Osteoblast (primary cell): ENCODE results near the gene DRAP1. TPM values are rescaled to one million over a fixed set of nuclear protein-coding genes. Genes with fewer than 3 reads are reported as not detected.

ENCODE experiments used
- DNase-seq: peaks from one replicate; pipeline ENCODE4 v3.0.0; 2011; ENCODE audit warnings: low spot score, mixed read lengths; ENCODE audit not compliant: insufficient read length; ENCODE audit errors: missing footprints
- H2AFZ ChIP-seq: 2 replicates; pipeline ENCODE4 v1.6.0; 2011; ENCODE audit warnings: mild to moderate bottlenecking, low read length
- H3K27ac ChIP-seq: 2 replicates; pipeline ENCODE4 v1.5.1; 2011; ENCODE audit warnings: mild to moderate bottlenecking, low read depth, low read length, moderate library complexity
- H3K27me3 ChIP-seq: 2 replicates; pipeline ENCODE4 v1.6.0; 2012; ENCODE audit warnings: mild to moderate bottlenecking, control low read depth, inconsistent platforms, low read length, moderate library complexity; ENCODE audit not compliant: insufficient read depth
- H3K36me3 ChIP-seq: 2 replicates; pipeline ENCODE4 v1.5.1; 2011; ENCODE audit warnings: mild to moderate bottlenecking, low read length, control low read depth, moderate library complexity; ENCODE audit not compliant: insufficient read depth
- H3K4me1 ChIP-seq: 2 replicates; pipeline ENCODE4 v1.5.1; 2011; ENCODE audit warnings: mild to moderate bottlenecking, low read length, control low read depth, moderate library complexity; ENCODE audit not compliant: insufficient read depth
- H3K4me2 ChIP-seq: 2 replicates; pipeline ENCODE4 v1.6.0; 2011; ENCODE audit warnings: mild to moderate bottlenecking, low read length; ENCODE audit not compliant: insufficient read depth
- H3K4me3 ChIP-seq: fragments of 200-600 bp; sonication (generic); 3 replicates; pipeline ENCODE4 v1.5.1; 2012; ENCODE audit warnings: mild to moderate bottlenecking, low read length, inconsistent platforms; ENCODE audit not compliant: insufficient read depth
- H3K79me2 ChIP-seq: 2 replicates; pipeline ENCODE4 v1.6.0; 2012; ENCODE audit warnings: mild to moderate bottlenecking, low read length, control low read depth, inconsistent platforms; ENCODE audit not compliant: insufficient read depth
- H3K9me3 ChIP-seq: 2 replicates; pipeline ENCODE4 v1.5.1; 2011; ENCODE audit warnings: low read depth, low read length, control low read depth
- H4K20me1 ChIP-seq: 2 replicates; pipeline ENCODE4 v1.6.0; 2012; ENCODE audit warnings: mild to moderate bottlenecking, low read length, control low read depth; ENCODE audit not compliant: insufficient read depth
- total RNA-seq: library from RNA; depleted of rRNA; stranded (reverse); fragments of >200 nt; gene quantifications from 2 replicates; pipeline ENCODE4 v1.2.3, GENCODE V29; 2012
- TF ChIP-seq, protein P1 (sequence below): IDR thresholded peaks from 2 replicates; pipeline ENCODE4 v1.5.1; 2011; ENCODE audit warnings: mild to moderate bottlenecking, low read depth, low read length, moderate library complexity; ENCODE audit errors: extremely low read depth

Gene DRAP1
- total RNA-seq, 1 donor: 170 TPM

DNA sequence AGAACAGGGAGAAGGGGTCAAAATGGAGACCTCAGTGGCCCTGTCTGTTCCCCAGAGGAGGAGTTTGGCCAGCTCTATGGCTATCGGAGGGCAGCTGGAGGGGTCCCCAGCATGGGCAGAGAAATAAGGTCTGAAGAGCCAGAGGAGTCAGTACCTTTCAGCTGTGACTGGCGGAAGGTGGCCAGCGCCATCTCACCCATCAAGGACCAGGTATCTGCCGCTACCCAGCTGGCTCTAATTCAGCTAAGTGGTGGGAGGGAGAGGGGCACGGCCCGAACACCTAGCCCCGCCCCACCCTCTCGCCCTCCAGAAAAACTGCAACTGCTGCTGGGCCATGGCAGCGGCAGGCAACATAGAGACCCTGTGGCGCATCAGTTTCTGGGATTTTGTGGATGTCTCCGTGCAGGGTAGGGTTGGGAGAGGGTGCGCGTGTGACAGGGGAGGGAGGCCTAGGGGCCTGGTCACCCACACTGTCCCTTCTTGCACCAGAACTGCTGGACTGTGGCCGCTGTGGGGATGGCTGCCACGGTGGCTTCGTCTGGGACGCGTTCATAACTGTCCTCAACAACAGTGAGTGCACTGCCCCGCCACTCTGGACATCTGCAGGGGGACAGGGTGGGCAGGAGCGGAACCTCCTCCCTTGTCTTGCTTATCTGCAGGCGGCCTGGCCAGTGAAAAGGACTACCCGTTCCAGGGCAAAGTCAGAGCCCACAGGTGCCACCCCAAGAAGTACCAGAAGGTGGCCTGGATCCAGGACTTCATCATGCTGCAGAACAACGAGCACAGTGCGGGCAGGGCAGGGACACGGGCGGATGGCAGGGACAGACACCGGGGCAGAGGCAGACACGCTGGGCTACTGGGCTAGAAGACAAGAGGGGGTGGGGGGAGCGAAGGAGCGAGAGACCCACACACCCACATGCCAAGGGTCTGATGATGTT lies 36.8 kb upstream of the DRAP1 start:
- H4K20me1 ChIP-seq: peaks cover 21% of the 10 kb centered on the region
- peaks cover 47% of the 10 kb centered on the region for H3K36me3 ChIP-seq
- H3K4me1 ChIP-seq: peaks cover 10% of the 10 kb centered on the region
- TF ChIP-seq, protein P1, sequence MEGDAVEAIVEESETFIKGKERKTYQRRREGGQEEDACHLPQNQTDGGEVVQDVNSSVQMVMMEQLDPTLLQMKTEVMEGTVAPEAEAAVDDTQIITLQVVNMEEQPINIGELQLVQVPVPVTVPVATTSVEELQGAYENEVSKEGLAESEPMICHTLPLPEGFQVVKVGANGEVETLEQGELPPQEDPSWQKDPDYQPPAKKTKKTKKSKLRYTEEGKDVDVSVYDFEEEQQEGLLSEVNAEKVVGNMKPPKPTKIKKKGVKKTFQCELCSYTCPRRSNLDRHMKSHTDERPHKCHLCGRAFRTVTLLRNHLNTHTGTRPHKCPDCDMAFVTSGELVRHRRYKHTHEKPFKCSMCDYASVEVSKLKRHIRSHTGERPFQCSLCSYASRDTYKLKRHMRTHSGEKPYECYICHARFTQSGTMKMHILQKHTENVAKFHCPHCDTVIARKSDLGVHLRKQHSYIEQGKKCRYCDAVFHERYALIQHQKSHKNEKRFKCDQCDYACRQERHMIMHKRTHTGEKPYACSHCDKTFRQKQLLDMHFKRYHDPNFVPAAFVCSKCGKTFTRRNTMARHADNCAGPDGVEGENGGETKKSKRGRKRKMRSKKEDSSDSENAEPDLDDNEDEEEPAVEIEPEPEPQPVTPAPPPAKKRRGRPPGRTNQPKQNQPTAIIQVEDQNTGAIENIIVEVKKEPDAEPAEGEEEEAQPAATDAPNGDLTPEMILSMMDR: no peak
- H3K27ac ChIP-seq: no peak overlapping the region
- no peak overlapping the region for H3K4me3 ChIP-seq
- no peaks in the 10 kb centered on the region for H3K27me3 ChIP-seq
- H3K4me2 ChIP-seq: no peak overlapping the region
- no peak overlapping the region for H2AFZ ChIP-seq
- H3K79me2 ChIP-seq: peaks cover 37% of the 10 kb centered on the region
- peak; percentile 73 for DNase-seq
- H3K9me3 ChIP-seq: no peaks in the 10 kb centered on the region

DNA sequence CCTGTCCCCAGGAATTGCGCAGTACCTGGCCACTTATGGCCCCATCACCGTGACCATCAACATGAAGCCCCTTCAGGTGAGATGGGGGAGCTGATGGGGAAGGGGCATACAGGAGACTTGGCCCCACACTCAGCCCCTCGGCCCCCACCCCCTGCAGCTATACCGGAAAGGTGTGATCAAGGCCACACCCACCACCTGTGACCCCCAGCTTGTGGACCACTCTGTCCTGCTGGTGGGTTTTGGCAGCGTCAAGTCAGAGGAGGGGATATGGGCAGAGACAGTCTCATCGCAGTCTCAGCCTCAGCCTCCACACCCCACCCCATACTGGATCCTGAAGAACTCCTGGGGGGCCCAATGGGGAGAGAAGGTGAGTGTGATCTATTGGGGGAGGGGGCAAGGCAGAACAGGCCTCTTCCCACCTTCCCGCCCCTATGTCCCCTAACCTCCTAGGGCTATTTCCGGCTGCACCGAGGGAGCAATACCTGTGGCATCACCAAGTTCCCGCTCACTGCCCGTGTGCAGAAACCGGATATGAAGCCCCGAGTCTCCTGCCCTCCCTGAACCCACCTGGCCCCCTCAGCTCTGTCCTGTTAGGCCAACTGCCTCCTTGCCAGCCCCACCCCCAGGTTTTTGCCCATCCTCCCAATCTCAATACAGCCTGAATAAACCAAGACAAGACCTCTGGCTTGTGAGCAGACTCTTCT lies 36.0 kb upstream of the DRAP1 start:
- Histone ChIP-seq H2AFZ (no peak overlapping the region), H3K79me2 (peaks cover 41% of the 10 kb centered on the region), H3K9me3 (no peaks in the 10 kb centered on the region), H3K27me3 (no peaks in the 10 kb centered on the region), H3K4me1 (peaks cover 14% of the 10 kb centered on the region), H3K36me3 (peaks cover 47% of the 10 kb centered on the region), H3K27ac (no peak overlapping the region), H3K4me3 (no peak overlapping the region), H4K20me1 (peaks cover 21% of the 10 kb centered on the region), H3K4me2 (no peak overlapping the region)
- TF ChIP-seq, protein P1: no peak
- DNase-seq: no peak

DNA sequence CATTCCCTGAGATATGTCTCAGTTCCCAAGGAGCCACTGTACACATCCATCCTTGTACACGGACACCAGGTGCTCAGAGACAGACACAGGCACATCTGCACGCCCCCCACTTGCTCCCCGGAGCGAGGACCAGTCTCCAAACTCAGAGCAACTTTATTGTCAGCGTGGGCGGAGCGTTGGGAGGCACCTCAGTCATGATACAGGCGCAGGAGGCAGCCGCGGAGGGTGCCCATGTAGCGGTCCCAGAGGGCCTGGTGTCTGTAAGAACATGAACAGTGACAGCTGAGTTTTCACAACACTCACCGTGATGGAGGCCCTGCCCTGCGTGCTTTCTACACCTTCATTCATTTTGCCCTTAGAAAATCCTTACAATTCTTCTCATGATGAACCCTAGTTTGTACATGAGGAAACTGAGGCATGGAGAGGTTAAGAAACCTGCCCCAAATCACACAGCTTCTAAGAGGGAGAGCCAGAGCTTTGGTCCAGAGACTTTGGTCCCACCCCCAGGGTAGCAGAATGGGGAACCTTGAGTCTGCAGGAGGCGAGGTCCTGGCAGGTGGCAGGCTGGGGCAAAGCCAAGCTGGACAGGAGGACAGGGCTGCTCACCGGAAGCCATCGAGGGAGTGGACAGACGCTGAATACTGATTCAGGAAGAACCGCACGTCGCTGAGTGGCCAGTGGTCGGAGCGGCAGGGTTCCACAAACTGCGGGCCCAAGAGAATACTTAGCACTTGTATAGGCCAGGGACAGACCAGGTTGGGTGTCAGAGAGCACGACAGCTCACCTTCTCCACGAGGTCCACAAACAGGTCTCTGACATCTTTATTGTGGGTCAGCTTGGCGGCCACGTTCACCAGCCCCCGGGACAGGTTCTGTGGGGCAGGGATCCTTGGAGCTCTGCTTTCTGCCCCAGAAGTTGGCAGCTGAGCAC lies 35.2 kb upstream of the DRAP1 start:
- Histone ChIP-seq H2AFZ (no peak overlapping the region), H3K4me1 (peaks cover 20% of the 10 kb centered on the region), H3K4me3 (no peak overlapping the region), H4K20me1 (peaks cover 21% of the 10 kb centered on the region), H3K79me2 (peaks cover 41% of the 10 kb centered on the region), H3K36me3 (peaks cover 47% of the 10 kb centered on the region), H3K27me3 (no peaks in the 10 kb centered on the region), H3K27ac (no peak overlapping the region), H3K9me3 (no peaks in the 10 kb centered on the region), H3K4me2 (no peak overlapping the region)
- TF ChIP-seq, protein P1: no peak
- peak; percentile 73 for DNase-seq
